Choroid plexus epithelial cell (primary cell): Measurements from ENCODE around the gene TBX19.
A peak's percentile ranks its signal among the peaks of the same experiment; 100 is the strongest.

ENCODE experiments used
- DNase-seq: peaks from one replicate; pipeline ENCODE4 v3.0.0-alpha.2; 2010; ENCODE audit warnings: low read depth
- H3K4me3 ChIP-seq: 2 replicates; pipeline ENCODE4 v1.5.1; 2011; ENCODE audit warnings: low read depth, mild to moderate bottlenecking, control low read depth, low read length, moderate library complexity
- CTCF ChIP-seq: conservative IDR thresholded peaks from 2 replicates; pipeline ENCODE4 v1.5.1; 2011; ENCODE audit warnings: low read depth, mild to moderate bottlenecking, control low read depth, inconsistent platforms, low read length, moderate library complexity

Gene TBX19

DNA sequence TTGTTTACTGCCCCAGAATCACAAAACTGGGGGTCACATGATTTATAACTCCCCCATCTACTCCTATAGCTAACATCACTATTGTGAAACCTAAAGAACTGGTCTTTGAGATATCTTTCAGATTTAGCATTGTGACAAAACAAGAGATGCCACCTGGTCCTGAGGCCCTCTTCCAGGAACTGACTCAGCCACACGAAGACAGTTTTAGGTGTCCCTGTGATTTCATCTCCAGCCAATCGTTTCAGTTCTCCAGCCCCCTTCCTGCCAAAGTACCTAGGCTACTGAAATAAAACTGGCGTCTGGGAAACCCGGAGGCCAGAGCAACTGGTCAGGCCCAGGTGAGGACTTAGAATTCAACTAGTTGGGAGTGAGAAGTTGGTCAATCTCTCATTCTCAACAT is 36.6 kb downstream of the TBX19 start:
- H3K4me3 ChIP-seq, result no peak overlapping the region
- TF ChIP-seq CTCF, result no peak
- DNase-seq, result no peak

GRCh38 chr1:168319691-168320090 is 39.0 kb downstream of the TBX19 start:
- TF ChIP-seq CTCF, result no peak
- no peak overlapping the region for H3K4me3 ChIP-seq
- DNase-seq, result no peak

DNA sequence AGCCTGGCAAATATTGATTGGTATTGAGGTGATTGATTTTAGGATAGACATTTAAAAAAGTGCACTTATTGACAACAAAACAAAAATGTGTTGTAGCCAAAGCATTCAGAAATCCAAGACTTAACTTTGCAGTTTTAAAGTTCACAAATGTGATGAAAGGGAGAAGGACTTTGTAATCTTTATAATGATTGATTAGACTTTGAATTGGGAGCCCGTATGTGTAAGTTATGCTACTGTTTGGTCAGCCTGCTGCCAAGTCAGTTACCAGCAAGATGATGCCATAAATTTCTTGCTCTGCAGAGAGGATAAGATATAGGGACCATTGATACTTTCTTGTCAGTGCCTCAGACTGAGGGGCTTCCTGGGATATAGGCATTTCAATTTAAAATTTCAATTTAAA is 39.5 kb downstream of the TBX19 start:
- no peak for TF ChIP-seq CTCF
- DNase-seq, result no peak
- H3K4me3 ChIP-seq, result no peak overlapping the region

DNA sequence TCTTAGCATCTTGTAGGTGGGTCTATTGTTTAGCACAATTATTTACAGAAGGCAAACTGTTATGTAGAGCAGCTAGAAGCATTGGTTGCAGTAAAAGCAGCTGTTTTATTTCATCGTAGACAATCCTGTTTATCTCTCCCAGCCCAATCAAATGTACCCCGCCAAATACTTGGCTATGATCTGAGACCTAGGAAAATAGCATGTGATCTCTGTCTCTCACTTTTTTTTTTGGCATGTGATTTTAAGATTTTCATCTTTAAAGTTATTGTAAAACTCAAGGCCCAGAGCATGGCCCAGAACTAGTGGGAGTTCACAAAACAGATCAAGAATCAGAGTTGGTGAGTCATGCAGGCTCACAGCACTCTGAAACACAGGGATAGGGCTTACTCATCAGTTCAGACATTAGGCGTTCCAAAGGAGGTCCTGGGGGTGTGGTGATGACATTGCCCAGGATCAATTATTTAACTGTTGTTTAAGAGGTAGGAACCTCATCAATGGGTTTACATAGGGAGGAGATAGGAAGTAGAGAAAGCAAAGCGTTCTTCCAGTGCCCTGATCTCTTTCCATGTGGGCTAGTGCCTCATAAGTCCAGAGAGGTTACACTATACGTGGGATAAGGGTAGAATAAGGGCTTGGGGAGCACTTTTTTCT is 40.2 kb downstream of the TBX19 start:
- peak; percentile 92 for DNase-seq

DNA sequence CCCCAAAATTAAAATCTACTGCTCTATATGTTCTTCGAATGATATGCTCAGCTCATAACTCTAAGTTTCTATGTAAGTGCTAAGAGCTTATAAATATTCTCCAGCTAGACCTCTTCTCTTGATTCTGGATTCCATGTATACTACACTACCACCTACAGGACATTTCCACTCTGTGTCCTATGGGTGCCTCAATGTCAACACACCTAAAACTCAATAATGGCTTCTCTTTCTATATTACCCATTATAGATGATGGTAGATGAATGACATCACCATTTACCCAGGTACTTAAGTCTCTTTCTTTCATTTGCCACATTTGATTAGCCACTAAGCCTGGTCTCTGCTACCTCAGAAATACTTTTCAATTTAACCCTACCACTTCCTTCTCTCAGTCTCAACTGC is 41.3 kb downstream of the TBX19 start:
- DNase-seq, result peak; percentile 77
- peak; percentile 57 for TF ChIP-seq CTCF
- H3K4me3 ChIP-seq, result no peak overlapping the region

More for the DNA sequence above, 40.2 kb downstream of the TBX19 start:
- no peak for TF ChIP-seq CTCF
- H3K4me3 ChIP-seq, result no peak overlapping the region

DNA sequence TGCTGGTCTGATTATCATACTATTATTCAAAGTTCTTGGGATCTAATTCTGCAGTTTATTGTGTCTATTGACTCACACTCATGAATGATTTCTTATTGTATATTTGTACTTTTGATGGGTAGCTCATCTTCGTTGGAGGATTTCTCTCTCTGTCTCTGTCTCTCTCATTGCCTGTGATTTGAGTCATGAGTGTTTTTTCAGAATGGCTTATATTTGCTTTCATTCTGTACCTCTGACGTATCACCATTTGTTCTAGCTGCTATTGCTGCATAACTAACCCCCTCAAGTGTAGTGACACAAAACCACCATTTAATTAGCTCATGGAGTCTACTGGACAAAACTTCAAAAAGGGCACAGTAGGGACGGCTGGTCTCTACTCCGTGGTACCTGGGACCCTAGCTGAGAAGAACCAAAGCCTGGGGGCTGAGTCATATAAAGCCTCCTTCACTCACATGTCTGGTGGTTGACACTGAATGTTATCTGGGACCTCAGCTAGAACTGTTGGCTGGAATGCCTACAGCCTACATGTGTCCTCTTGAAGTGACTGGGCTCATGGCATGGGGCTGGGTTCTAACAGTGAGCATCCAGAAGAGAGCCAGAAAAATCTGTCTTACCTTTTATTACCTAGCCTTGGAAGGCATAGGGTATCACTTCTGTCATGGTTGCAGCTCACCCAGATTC is 44.2 kb downstream of the TBX19 start:
- no peak overlapping the region for H3K4me3 ChIP-seq
- no peak for TF ChIP-seq CTCF
- DNase-seq, result no peak

GRCh38 chr1:168328731-168329364 is 48.2 kb downstream of the TBX19 start:
- DNase-seq, result no peak
- no peak for TF ChIP-seq CTCF

More at GRCh38 chr1:168328731-168329364, 48.2 kb downstream of the TBX19 start:
- H3K4me3 ChIP-seq, result no peak overlapping the region
